Activated T-helper 1 cell treated with anti-CD3 and anti-CD28 coated beads, Interleukin-2, amount 50 U/mL, for 16 hours (primary cell): ENCODE results near the gene NUDT1.

ENCODE experiments used
- DNase-seq, 2 donors: peaks; one replicate each; pipeline ENCODE4 v3.0.0-alpha.2; 2020; ENCODE audit warnings: low read depth in 1 of 2, low spot score in 1 of 2

Gene NUDT1

GRCh38 chr7:2204446-2204845 is 37.6 kb upstream of the NUDT1 start:
- DNase-seq: no peak

- DNase-seq: no peak
These were observed 36.8 kb upstream of the NUDT1 start for GRCh38 chr7:2205036-2205780.

- no peak for DNase-seq
These were observed 33.3 kb upstream of the NUDT1 start for GRCh38 chr7:2208712-2209111.

- peak; percentile 10 to 11 for DNase-seq
These were observed 32.7 kb upstream of the NUDT1 start for GRCh38 chr7:2209146-2209960.

GRCh38 chr7:2209961-2210323 is 32.1 kb upstream of the NUDT1 start:
- no peak for DNase-seq

DNA sequence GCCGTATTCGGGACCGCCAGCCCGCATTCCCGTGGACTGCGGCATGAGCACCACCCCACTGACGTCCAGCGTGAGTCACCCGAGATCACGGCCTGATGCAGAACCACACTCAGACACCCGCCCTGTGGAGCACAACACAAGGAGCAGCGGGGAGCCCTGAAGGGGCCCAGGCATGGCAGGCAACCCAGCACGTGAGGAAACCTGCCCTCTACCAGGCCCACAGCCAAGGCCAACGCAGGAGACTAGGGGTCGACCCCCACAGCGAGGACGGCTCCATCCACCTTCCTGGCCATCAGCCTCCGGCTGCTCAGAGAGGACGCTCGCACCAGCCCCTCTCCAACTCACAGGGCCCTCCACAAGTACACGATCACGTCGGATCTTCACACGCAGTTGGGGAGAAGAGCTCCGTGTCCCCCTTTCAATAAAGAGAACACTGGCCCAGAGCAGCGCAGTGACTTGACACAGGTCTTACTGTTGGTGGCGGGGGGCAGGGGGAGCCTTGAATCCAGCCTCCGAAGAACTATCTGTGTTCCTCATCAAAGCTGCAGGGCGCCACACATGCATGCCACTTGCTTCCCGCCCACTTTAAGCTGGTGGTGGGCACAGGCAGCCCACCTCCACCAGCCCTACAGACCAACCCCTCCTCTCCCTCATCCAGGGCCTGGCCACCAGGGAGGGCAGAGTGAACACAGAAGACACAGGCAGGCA is 31.3 kb upstream of the NUDT1 start:
- DNase-seq: no peak

GRCh38 chr7:2211259-2211880 is 30.7 kb upstream of the NUDT1 start:
- no peak for DNase-seq

DNA sequence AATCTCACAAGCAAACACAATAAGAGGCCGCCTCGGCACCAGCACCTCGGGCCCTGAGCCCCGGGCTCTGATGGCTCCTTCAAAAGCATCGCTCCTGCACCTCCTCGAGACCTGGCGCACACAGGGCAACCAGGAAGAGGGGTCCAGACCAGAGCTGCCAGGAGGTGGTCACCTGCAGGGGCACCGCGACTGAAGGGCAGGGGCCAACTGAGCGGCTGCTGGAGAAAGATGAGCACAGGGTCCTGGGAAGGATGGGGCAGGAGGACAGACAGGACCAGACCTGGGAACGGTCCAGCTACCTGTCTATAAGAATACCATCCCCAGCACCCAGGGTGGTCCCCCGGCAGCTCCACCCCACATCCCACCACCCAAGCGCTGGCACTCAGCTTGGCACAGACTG is 30.1 kb upstream of the NUDT1 start:
- DNase-seq: no peak

- no peak for DNase-seq
These were observed 29.1 kb upstream of the NUDT1 start for GRCh38 chr7:2212906-2213305.

DNA sequence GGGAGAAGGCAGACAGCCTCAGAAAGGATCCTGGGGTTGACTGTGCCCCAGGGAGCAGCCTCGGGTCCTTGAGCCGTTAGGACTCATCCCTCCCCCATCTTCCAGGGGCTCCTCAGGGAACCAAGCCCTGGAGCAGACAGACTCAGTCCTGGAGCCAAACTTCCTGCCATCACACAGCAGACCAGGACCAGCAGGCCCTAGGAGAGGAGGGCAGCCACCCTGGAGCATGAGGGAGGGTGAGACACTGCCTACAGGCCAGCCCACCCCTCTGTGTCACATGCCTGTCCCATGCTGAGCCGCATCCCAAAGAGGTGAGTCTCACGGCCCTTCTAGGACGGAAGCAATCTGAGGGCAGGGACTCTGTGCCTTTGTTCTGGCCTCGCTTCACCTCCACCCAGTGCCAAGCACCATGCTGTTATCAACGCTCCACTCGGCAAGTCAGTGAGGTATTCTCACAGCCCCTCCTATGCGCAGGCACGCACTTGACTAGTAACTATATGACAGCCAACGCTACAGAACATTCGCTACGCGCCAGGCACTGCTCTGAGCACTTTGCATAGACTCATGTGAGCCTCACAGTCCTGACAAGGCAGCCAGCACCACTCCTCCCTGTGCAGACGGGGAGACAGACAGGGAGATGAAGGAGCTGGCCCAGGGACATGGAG is 28.3 kb upstream of the NUDT1 start:
- DNase-seq: no peak

DNA sequence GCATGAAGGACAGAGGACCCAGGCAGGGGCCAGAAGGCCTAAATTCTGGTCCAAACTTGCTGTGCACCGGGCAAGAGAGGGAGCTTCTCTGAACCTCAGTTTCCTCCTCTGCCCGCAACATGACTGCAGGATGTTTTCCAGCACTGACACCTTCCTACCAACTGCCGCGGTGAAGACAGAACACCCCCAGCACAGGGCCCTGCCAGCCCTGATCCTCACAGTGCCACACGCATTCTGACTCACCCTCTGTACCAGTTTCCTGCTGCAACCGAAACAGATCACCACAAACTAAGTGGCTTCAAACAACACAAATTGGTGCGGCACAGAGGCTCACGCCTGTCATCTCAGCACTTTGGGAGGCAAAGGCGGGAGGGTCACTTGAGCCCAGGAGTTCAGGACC is 27.4 kb upstream of the NUDT1 start:
- DNase-seq: no peak

GRCh38 chr7:2215851-2216250 is 26.2 kb upstream of the NUDT1 start:
- no peak for DNase-seq

GRCh38 chr7:2217206-2217605 is 24.8 kb upstream of the NUDT1 start:
- DNase-seq: no peak

- DNase-seq: no peak
These were observed 24.1 kb upstream of the NUDT1 start for GRCh38 chr7:2217716-2218443.

- DNase-seq: no peak
These were observed 23.6 kb upstream of the NUDT1 start for GRCh38 chr7:2218444-2218785.

DNA sequence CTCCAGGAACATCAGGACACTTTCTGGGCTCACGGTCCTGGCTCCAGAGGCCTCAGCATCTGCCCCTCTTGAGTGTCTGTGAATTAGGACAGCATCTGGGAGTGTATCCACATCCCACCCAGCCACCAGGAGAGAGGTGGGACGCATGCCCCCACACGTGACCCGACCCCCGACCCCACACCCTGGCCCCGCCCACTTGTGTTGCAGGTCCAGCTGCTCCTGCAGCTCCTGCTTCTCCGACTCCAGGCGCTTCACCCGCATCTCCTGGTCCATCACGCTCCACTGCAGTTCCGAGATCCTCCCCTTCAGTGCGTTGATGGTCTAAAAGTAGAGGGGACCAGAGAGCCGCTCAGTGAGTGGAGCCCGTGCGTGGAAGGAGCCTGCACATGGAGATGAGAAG is 22.9 kb upstream of the NUDT1 start:
- no peak for DNase-seq

DNA sequence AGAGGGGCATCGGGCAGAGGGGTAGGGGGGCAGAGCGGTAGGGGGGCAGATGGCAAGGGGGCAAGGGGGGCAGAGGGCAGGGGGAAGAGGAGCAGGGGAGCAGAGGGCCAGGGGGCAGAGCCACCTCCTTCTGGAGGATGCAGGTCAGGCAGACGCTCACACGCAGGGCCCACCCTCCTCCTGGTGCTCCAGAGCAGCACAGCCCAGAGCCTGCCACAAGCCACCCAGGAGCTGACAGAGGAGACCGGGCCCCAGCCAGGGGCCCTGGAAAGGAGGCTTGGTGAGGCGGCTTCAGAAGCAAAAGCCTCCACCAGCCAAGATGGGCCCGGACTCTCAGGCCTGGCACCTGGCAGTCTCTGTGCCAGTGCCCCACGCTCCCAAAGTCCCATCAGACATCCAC is 22.4 kb upstream of the NUDT1 start:
- DNase-seq: no peak

DNA sequence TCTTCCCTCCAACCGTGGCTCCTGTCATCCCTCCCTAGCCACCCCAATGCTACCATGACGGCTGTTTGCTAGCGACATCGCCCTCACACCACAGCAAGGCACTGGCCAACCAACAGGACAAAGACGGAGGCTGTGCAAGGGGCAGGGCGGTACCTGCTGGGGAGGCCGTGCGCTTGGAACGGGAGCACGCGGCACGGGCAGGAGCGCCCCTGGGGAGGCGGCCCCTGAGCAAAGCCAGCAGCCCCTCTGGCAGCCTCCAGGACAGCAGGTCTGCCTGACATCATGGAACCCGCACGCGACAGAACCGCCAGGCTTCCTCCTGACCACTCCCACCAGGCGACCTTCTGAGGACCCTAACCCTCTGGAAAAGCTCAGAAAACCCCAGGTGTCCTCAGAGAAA is 22.0 kb upstream of the NUDT1 start:
- DNase-seq: no peak

GRCh38 chr7:2220506-2220905 is 21.5 kb upstream of the NUDT1 start:
- no peak for DNase-seq

DNA sequence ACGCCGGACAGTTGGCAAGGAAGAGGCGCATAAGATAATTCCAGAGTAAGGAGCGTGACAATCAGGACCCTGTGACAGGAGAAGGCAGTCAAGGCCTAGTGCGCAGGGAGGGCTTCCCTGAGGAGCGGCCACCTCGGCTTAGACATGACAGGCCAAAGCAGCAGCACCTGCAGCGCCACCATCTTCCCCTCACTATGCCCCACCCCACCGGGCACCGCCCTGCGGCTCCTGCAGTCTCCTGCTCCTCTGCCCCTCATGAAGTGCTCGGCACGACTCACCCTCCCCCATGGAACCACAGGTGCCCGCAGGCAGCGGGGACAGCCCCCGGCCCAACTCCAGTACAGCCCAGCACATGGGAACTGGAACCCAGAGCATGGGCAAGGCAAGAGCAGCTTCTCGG is 21.1 kb upstream of the NUDT1 start:
- DNase-seq: no peak

GRCh38 chr7:2222516-2222915 is 19.5 kb upstream of the NUDT1 start:
- no peak for DNase-seq
